Endothelial cell of umbilical vein (primary cell): Measurements from ENCODE around the gene DEXI. TPM values are rescaled to one million over a fixed set of nuclear protein-coding genes. Genes with fewer than 3 reads are reported as not detected.

ENCODE experiments used
- BruUV-seq: library from RNA; stranded (reverse); fragments of 400-500 nt; replicated peaks from 2 replicates; lab custom pipeline; 2021; lab: Mats Ljungman, UMichigan
- CTCF ChIA-PET: fragments of 300-600, 350-600 bp; sonication (Branson Sonifier 250); formaldehyde crosslinking; loops from one replicate; lab custom pipeline; 2021; ENCODE audit warnings: antibody characterized with exemption, inconsistent platforms; lab: Charles Lee
- POLR2A ChIA-PET: fragments of 300-600, 350-600 bp; sonication (Branson Sonifier 250); formaldehyde crosslinking; loops from one replicate; lab custom pipeline; 2021; ENCODE audit warnings: antibody characterized with exemption, inconsistent platforms; lab: Charles Lee
- DNase-seq: peaks from one replicate; pipeline ENCODE4 v3.0.0-alpha.2; 2011; ENCODE audit warnings: low read depth, low spot score
- FAIRE-seq: peaks from 2 replicates; lab custom pipeline; 2011; peaks lifted over from hg19 to GRCh38; lab: Jason Lieb, UNC
- H2AFZ ChIP-seq: 2 replicates; pipeline ENCODE4 v1.6.0; 2012; ENCODE audit warnings: low read depth, low read length, control low read depth, inconsistent platforms
- H3K27ac ChIP-seq: 2 replicates; pipeline ENCODE4 v1.5.1; 2011; ENCODE audit warnings: low read depth, mild to moderate bottlenecking, control low read depth, low read length, moderate library complexity; ENCODE audit not compliant: insufficient read depth
- H3K27me3 ChIP-seq, 2 experiments: 2 replicates each; pipeline versions ENCODE4 v1.6.0 to v1.6.1; 2011; ENCODE audit warnings: low read length in 2 of 2, mixed read lengths in 1 of 2; ENCODE audit not compliant: control insufficient read depth in 2 of 2, insufficient read depth in 2 of 2
- H3K36me3 ChIP-seq, 2 experiments: 2 replicates in 1 of 2; 3 replicates in 1 of 2; pipeline ENCODE4 v1.5.1; 2011; ENCODE audit warnings: low read length in 2 of 2, mild to moderate bottlenecking in 1 of 2, moderate library complexity in 1 of 2; ENCODE audit not compliant: control insufficient read depth in 2 of 2, insufficient read depth in 2 of 2; ENCODE audit errors: extremely low read depth in 1 of 2
- H3K4me1 ChIP-seq: 3 replicates; pipeline ENCODE4 v1.5.1; 2011; ENCODE audit warnings: mild to moderate bottlenecking, low read length; ENCODE audit not compliant: control insufficient read depth, insufficient read depth; ENCODE audit errors: extremely low read depth
- H3K4me2 ChIP-seq: 2 replicates; pipeline ENCODE4 v1.6.1; 2011; ENCODE audit warnings: low read length, control low read depth, mixed read lengths; ENCODE audit not compliant: insufficient read depth
- H3K4me3 ChIP-seq, 3 experiments: fragments of 200-600 bp in 1 of 3; sonication (generic), shearing (Covaris generic) in 1 of 3; replicated peaks in 1 of 3; 2 replicates each; pipeline ENCODE4 v1.5.1; 2011 to 2016; ENCODE audit warnings: control low read depth in 3 of 3, low read length in 3 of 3, mild to moderate bottlenecking in 2 of 3, inconsistent platforms in 1 of 3, low read depth in 1 of 3, moderate library complexity in 1 of 3; ENCODE audit not compliant: insufficient read depth in 1 of 3
- H3K79me2 ChIP-seq: 2 replicates; pipeline ENCODE4 v1.6.0; 2012; ENCODE audit warnings: low read length, inconsistent platforms; ENCODE audit not compliant: control insufficient read depth, insufficient read depth
- H3K9ac ChIP-seq: replicated peaks from 2 replicates; pipeline ENCODE3; 2011; ENCODE audit warnings: low read length, control low read depth; ENCODE audit not compliant: insufficient read depth; ENCODE audit errors: extremely low read depth
- H3K9me1 ChIP-seq: replicated peaks from 3 replicates; pipeline ENCODE4 v1.6.0; 2011; ENCODE audit warnings: mild to moderate bottlenecking, low read length; ENCODE audit not compliant: control insufficient read depth, insufficient read depth; ENCODE audit errors: extremely low read depth
- H3K9me3 ChIP-seq: replicated peaks from 2 replicates; pipeline ENCODE4 v1.5.1; 2012; ENCODE audit warnings: low read length, inconsistent platforms; ENCODE audit not compliant: control insufficient read depth, insufficient read depth
- H4K20me1 ChIP-seq: replicated peaks from 2 replicates; pipeline ENCODE3; 2011; ENCODE audit warnings: mild to moderate bottlenecking, low read length; ENCODE audit not compliant: control insufficient read depth, insufficient read depth; ENCODE audit errors: extremely low read depth
- CTCF ChIP-seq, 2 donors: IDR thresholded peaks; 1 replicate in 1 of 2; 2 replicates in 1 of 2; pipeline ENCODE4 v1.5.1; 2011; ENCODE audit warnings: low read length in 2 of 2, mild to moderate bottlenecking in 2 of 2, moderate library complexity in 2 of 2, control low read depth in 1 of 2, inconsistent platforms in 1 of 2, low read depth in 1 of 2; ENCODE audit not compliant: insufficient read depth in 1 of 2; ENCODE audit errors: extremely low read depth in 1 of 2
- EZH2 ChIP-seq: IDR thresholded peaks from 2 replicates; pipeline ENCODE4 v1.6.1; 2012; ENCODE audit warnings: borderline replicate concordance, low read depth, mild to moderate bottlenecking, moderate library complexity, low read length, inconsistent platforms; ENCODE audit not compliant: severe bottlenecking
- FOS ChIP-seq: IDR thresholded peaks from 2 replicates; pipeline ENCODE4 v1.6.1; 2011; ENCODE audit warnings: mild to moderate bottlenecking, low read length, moderate library complexity, borderline replicate concordance; ENCODE audit not compliant: insufficient read depth
- GATA2 ChIP-seq: IDR thresholded peaks from 2 replicates; pipeline ENCODE4 v1.7.0; 2011; ENCODE audit warnings: low read depth, mild to moderate bottlenecking, moderate library complexity, mixed read lengths, low read length; ENCODE audit not compliant: insufficient read length, insufficient read depth
- JUN ChIP-seq: IDR thresholded peaks from 2 replicates; pipeline ENCODE4 v1.6.1; 2011; ENCODE audit warnings: borderline replicate concordance, low read depth; ENCODE audit not compliant: insufficient read length, insufficient read depth
- MAX ChIP-seq: IDR thresholded peaks from 2 replicates; pipeline ENCODE4 v1.6.1; 2011; ENCODE audit not compliant: insufficient read depth, insufficient read length
- MYC ChIP-seq: IDR thresholded peaks from one replicate; pipeline ENCODE4 v1.6.1; 2011; ENCODE audit warnings: mild to moderate bottlenecking, low read depth, low read length
- POLR2A ChIP-seq: IDR thresholded peaks from 2 replicates; pipeline ENCODE4 v1.6.1; 2012; ENCODE audit warnings: low read depth, mild to moderate bottlenecking, control low read depth, low read length
- POLR2AphosphoS5 ChIP-seq: IDR thresholded peaks from 2 replicates; pipeline ENCODE4 v1.6.1; 2012; ENCODE audit warnings: low read depth, mild to moderate bottlenecking, control low read depth, low read length, moderate library complexity; ENCODE audit not compliant: insufficient read depth
- dilution Hi-C: fragments of 300-500 bp; cut with MboI; formaldehyde crosslinking; loops from one replicate; pipeline ENCODE4 v1.15.0; 2019; ENCODE audit warnings: low sequenced_read_pairs; ENCODE audit not compliant: extremely low pct_ligation_motif_present
- intact Hi-C: fragments of 100-400 bp; cut with micrococcal nuclease; formaldehyde crosslinking; loops from one replicate; pipeline ENCODE4 v1.10.0; 2022
- polyA plus RNA-seq, 4 experiments: library from polyadenylated mRNA; depleted of rRNA in 3 of 4; stranded (reverse) in 3 of 4; unstranded in 1 of 4; fragments of >200 nt; gene quantifications; 2 replicates each; pipeline versions ENCODE4 v1.2.1 to v1.2.3, GENCODE V29; 2011 to 2012; ENCODE audit warnings: missing spikeins in 1 of 4
- total RNA-seq: library from RNA; stranded (reverse); gene quantifications from 2 replicates; pipeline ENCODE4 v1.2.3, GENCODE V29; 2021

The DEXI gene
- total and polyA plus RNA-seq, 2 donors (not counting 3 experiments of a cell fraction or from before 2014, with no cell fraction given): 32.8 to 69.5 TPM

- CTCF ChIA-PET: no interaction called here
- Histone ChIP-seq H3K79me2 (peaks cover 27% of the 10 kb centered on the region), H3K9me1 (no peaks in the 10 kb centered on the region), H3K27me3 (no peaks in the 10 kb centered on the region), H3K36me3 (no peaks in the 10 kb centered on the region), H3K4me1 (peaks cover 18% of the 10 kb centered on the region), H3K27ac (no peak overlapping the region), H3K4me2 (no peak overlapping the region), H4K20me1 (no peaks in the 10 kb centered on the region), H2AFZ (no peak overlapping the region), H3K9ac (no peak overlapping the region), H3K9me3 (no peaks in the 10 kb centered on the region), H3K4me3 (no peak overlapping the region)
- TF ChIP-seq POLR2AphosphoS5 (no peak), CTCF (IDR thresholded peaks at IDR 0.05; ENCODE audit: extremely low read depth in 1 of 2, insufficient read depth in 1 of 2, low read depth in 1 of 2, low read length in 2 of 2) (no peak), FOS (no peak), GATA2 (no peak), JUN (no peak), EZH2 (no peak), MYC (no peak), MAX (no peak), POLR2A (no peak)
- FAIRE-seq (no peak), DNase-seq (no peak)
- POLR2A ChIA-PET: no interaction called here
- no TSS peak for BruUV-seq
- dilution Hi-C loops: no loop called here
- intact Hi-C loops: loop anchor here (10.0 kb wide), 1 partner anchor 562 kb away; the partner anchor contains the start of gene ATF7IP2
Measured at GRCh38 chr16:10946308-10946707, 4.0 kb upstream of the DEXI start.
